GM21528 (cell line): ENCODE data around the gene KXD1.
"Not testable (repeated sequence)": the region's sequence is repeated elsewhere in the genome, so short reads cannot be mapped to it uniquely, and the experiment has no call there.

Experiments used
- ATAC-seq: cut with Tn5 transposase; IDR thresholded peaks from one replicate; pipeline ENCODE4 v1.9.1; 2021; ENCODE audit warnings: mild to moderate bottlenecking, moderate library complexity; ENCODE audit not compliant: unreplicated experiment, low FRiP score

Gene KXD1

GRCh38 chr19:18597809-18598660 is 40.4 kb downstream of the KXD1 start:
- ATAC-seq = no peak

DNA sequence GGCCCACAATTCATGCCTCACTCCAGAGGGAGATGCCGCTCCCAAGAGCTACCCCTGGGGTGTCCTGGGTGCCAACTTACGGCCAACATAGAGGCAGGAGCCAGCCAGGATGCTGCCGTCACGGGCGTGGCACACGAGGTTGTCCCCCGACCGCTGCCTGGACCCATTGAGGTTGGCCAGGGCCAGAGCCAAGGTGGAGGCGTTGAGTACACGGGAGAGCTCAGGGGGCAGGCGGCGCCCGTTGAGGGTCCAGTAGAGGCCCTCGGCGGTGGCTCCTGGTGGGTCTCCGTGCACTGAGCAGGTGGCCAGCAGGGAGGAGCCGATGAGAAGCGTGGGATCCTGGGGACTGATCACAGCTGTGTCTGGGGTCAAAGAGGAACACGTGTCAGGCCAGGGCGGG is 41.8 kb downstream of the KXD1 start:
- ATAC-seq = no peak

DNA sequence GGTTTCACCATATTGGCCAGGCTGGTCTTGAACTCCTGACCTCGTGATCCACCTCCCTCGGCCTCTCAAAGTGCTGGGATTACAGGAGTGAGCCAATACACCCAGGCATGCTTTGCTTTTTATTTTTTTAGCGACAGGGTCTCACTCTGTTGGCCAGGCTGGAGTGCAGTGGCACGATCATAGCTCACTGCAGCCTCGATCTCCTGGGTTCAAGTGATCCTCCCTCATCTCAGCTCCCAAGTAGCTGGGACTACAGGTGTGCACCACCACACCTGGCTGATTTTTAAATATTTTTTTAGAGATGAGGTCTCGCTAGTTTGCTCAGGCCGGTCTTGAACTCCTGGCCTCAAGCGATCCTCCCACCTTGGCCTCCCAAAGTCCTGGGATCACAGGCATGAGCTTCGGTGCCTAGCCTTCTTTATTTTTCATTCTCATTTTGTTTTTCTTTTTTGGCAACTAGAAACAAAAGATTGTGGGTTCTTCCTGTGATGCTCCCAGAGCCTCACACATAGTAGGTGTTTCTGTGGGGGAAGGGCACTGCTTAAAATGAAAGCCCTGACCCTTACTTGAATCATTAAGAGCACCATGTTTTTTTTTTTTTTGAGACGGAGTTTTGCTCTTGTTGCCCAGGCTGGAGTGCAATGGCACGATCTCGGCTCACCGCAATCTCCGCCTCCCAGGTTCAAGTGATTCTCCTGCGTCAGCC is 43.2 kb downstream of the KXD1 start:
- not testable (repeated sequence) for ATAC-seq

DNA sequence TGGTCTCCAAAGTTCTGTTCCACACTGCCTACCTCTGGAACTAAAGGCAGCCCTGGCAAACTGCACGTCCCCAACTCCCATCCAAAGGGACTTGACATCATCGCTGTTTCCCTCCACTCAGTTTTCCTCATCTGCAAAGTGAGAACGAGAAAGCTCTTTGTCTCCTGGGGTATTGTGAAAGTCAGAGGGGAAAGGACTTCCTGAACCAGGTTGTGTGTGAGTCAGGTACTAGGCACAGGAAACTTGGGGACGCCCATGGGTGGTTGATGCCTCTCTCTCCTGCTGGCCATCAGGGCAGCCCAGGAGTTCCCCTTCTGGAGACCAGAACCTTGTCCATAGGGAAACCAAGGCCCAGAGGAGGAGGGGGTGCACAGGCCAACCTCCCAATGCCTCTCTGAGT is 44.2 kb downstream of the KXD1 start:
- no peak for ATAC-seq

- no peak for ATAC-seq
Observed at GRCh38 chr19:18603255-18603957, 45.7 kb downstream of the KXD1 start.

GRCh38 chr19:18603958-18604819 is 46.5 kb downstream of the KXD1 start:
- ATAC-seq = no peak

- ATAC-seq = no peak
Observed at GRCh38 chr19:18604820-18605159, 47.1 kb downstream of the KXD1 start.

GRCh38 chr19:18605196-18605545 is 47.5 kb downstream of the KXD1 start:
- no peak for ATAC-seq

GRCh38 chr19:18605546-18606280 is 48.0 kb downstream of the KXD1 start:
- no peak for ATAC-seq

DNA sequence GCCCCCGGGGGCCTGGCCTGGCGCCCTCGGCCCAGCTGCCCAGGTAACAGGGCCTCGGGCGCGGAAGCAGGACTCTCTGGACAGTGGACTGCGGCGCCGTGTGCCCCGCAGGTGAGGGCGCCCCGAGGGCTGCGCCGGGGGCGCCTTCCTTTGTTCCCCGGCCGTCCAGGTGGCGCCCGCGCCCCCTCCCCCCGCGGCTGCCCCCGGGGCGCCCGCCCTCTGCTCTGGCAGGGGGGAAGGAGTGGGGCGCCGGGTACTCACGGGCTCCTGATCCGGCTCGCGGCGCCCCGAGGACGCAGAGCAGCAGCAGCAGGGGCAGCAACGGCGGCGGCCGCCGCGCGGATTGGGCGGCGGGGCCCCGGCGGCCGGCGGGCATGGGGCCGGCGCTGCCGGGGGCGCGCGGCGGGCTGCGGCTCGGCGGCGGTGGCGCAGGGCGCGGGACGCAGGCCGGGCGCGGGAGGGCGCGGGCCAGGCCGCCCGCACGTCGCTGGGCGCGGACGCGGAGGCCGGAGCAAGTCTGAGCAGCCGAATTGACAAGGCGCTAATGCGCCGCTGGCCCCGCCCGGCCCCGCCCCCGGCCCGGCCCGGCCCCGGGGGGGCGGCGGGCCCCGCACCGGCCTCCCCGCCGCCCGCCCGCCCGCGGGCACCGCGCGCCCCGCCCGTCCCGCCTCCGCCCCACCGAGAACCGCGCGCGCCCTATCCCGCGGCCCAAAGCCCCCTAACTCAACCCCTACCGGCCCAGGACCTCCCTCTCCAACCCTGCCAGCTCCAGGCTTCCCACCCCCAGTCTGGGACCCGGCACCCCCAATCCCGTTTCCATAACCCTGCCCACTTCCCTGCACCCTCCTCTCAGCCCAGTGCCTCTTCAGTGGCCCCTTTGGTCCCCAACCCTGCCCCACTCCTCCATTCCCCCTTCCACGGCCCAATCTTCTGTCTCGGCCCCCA is 48.9 kb downstream of the KXD1 start, which contains the start of gene CRLF1:
TSS of gene CRLF1 (minus strand) at position 519 of the 945 bp plus-strand sequence. CDS start at position 376, 143 bp downstream.
- ATAC-seq = no peak

- ATAC-seq = no peak
Observed at GRCh38 chr19:18607226-18608101, 49.8 kb downstream of the KXD1 start.

- ATAC-seq = no peak
Observed at GRCh38 chr19:18608102-18608804, 50.6 kb downstream of the KXD1 start.

- ATAC-seq = no peak
Observed at GRCh38 chr19:18608805-18609716, 51.4 kb downstream of the KXD1 start.

DNA sequence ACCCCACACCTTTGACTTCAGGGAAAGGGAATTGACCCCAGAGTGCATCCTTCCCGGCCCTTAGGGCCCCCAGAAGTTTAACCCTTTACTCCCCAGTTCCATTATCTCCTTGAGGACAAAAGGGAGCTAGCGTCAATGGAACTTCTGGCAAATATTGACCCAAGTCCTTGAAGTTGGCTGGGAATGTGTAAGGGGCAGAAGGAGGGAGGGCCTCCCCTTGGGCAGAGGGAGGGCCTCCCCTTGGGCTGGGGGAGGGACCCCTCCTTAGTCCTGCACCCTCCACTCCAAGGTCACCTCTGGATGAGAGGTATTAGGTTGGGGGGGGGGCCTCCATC is 52.0 kb downstream of the KXD1 start:
- ATAC-seq = no peak

DNA sequence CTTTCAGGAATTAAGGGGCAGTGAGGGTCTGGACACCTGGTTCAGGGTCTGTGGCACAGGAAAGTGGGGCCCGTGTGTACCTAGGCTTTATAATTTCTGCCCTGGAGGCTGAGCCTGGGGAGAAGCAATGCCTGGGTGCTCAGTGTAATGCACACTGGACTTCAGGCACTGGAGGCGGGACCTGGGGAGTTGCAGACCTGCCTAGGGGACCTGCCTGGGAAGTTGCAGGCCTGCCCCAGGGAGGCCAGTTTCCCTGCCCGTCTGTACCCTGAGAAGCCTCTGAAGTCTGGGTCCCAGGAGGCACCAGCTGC is 52.5 kb downstream of the KXD1 start:
- no peak for ATAC-seq

- no peak for ATAC-seq
Observed at GRCh38 chr19:18610556-18611326, 53.1 kb downstream of the KXD1 start.
